ENCODE data around the gene ARF5.
A peak's percentile ranks its signal among the peaks of the same experiment; 100 is the strongest.
"Not testable (repeated sequence)": the region's sequence is repeated elsewhere in the genome, so short reads cannot be mapped to it uniquely, and the experiment has no call there.

Gene ARF5

GRCh38 chr7:127588019-127588696, at the start of gene ARF5:
TSS of gene ARF5 (plus strand) at chr7:127588411. CDS start at chr7:127588499, 88 bp downstream.
- peak; percentile 85 for DNase-seq (ENCODE audit: low read depth)

GRCh38 chr7:127539116-127539515, 49.1 kb upstream of the ARF5 start:
- DNase-seq (ENCODE audit: low read depth), result no peak

GRCh38 chr7:127540461-127540860, 47.8 kb upstream of the ARF5 start:
- not testable (repeated sequence) for DNase-seq (ENCODE audit: low read depth)

GRCh38 chr7:127541548-127541947, 46.7 kb upstream of the ARF5 start:
- DNase-seq (ENCODE audit: low read depth), result no peak

- no peak for DNase-seq (ENCODE audit: low read depth)
Measured at GRCh38 chr7:127546313-127546712, 41.9 kb upstream of the ARF5 start.

- DNase-seq (ENCODE audit: low read depth), result no peak
Measured at GRCh38 chr7:127550247-127550646, 38.0 kb upstream of the ARF5 start.

- DNase-seq (ENCODE audit: low read depth), result no peak
Measured at GRCh38 chr7:127551941-127552340, 36.3 kb upstream of the ARF5 start.

- no peak for DNase-seq (ENCODE audit: low read depth)
Measured at GRCh38 chr7:127556404-127556803, 31.8 kb upstream of the ARF5 start.

GRCh38 chr7:127557803-127558202, 30.4 kb upstream of the ARF5 start:
- DNase-seq (ENCODE audit: low read depth), result no peak

GRCh38 chr7:127566242-127566641, 22.0 kb upstream of the ARF5 start:
- DNase-seq (ENCODE audit: low read depth), result no peak

GRCh38 chr7:127568034-127568433, 20.2 kb upstream of the ARF5 start:
- DNase-seq (ENCODE audit: low read depth), result not testable (repeated sequence)

GRCh38 chr7:127571741-127572505, 16.3 kb upstream of the ARF5 start:
- no peak for DNase-seq (ENCODE audit: low read depth)

- no peak for DNase-seq (ENCODE audit: low read depth)
Measured at GRCh38 chr7:127578036-127578684, 10.1 kb upstream of the ARF5 start.

GRCh38 chr7:127578711-127579275, 9.4 kb upstream of the ARF5 start:
- no peak for DNase-seq (ENCODE audit: low read depth)

- no peak for DNase-seq (ENCODE audit: low read depth)
Measured at GRCh38 chr7:127580612-127581011, 7.6 kb upstream of the ARF5 start.

- no peak for DNase-seq (ENCODE audit: low read depth)
Measured at GRCh38 chr7:127581716-127582115, 6.5 kb upstream of the ARF5 start.

- DNase-seq (ENCODE audit: low read depth), result no peak
Measured at GRCh38 chr7:127582361-127582760, 5.8 kb upstream of the ARF5 start.

- no peak for DNase-seq (ENCODE audit: low read depth)
Measured at GRCh38 chr7:127584648-127585043, 3.6 kb upstream of the ARF5 start.

- peak; percentile 89 for DNase-seq (ENCODE audit: low read depth)
Measured at GRCh38 chr7:127585044-127585953, 2.9 kb upstream of the ARF5 start, which contains the start of gene GCC1. TSS of gene GCC1 (minus strand) at chr7:127585596. CDS start at chr7:127585182, 414 bp downstream.

- no peak for DNase-seq (ENCODE audit: low read depth)
Measured at GRCh38 chr7:127586346-127586745, 1.9 kb upstream of the ARF5 start.

GRCh38 chr7:127587663-127588018, 570 bp upstream of the ARF5 start:
- DNase-seq (ENCODE audit: low read depth), result no peak
